Measurements from ENCODE around the gene XYLT1. TPM values are rescaled to one million over a fixed set of nuclear protein-coding genes. Genes with fewer than 3 reads are reported as not detected.
"Not testable (repeated sequence)": the region's sequence is repeated elsewhere in the genome, so short reads cannot be mapped to it uniquely, and the experiment has no call there.

XYLT1 gene
- total RNA-seq, 1 donor from 2014 or later = 17.6 TPM

DNA sequence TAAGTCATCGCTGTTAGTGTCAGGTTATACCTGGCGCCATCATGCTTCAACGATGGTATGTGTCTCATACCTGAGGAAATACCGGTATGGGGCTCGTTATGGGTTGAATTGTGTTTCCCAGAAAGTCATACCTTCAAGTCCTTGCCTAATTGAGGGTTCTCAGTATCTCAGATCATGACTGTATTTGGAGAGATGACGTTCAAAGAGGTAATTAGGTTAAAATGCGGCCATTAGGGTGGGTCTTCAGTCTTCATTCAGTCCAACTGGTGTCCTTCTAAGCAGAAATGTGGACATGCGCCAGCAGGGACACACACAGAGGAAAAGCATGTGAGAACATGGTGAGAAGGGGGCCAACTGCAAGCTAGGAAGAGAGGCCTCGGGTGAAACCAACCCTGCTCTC is 37.5 kb upstream of the XYLT1 start:
- no peak for DNase-seq (ENCODE audit: low spot score)
- Mint-ChIP-seq H3K4me3 (ENCODE audit: unreplicated experiment) (no peak overlapping the region), H3K36me3 (ENCODE audit: low read depth) (no peaks in the 10 kb centered on the region), H3K27ac (ENCODE audit: unreplicated experiment) (no peak overlapping the region), H3K4me1 (ENCODE audit: low read depth) (no peaks in the 10 kb centered on the region), H3K9me3 (ENCODE audit: low read depth) (peaks cover 8% of the 10 kb centered on the region), H3K27me3 (ENCODE audit: low read depth) (peaks cover 1% of the 10 kb centered on the region)
- TF ChIP-seq, protein P1, sequence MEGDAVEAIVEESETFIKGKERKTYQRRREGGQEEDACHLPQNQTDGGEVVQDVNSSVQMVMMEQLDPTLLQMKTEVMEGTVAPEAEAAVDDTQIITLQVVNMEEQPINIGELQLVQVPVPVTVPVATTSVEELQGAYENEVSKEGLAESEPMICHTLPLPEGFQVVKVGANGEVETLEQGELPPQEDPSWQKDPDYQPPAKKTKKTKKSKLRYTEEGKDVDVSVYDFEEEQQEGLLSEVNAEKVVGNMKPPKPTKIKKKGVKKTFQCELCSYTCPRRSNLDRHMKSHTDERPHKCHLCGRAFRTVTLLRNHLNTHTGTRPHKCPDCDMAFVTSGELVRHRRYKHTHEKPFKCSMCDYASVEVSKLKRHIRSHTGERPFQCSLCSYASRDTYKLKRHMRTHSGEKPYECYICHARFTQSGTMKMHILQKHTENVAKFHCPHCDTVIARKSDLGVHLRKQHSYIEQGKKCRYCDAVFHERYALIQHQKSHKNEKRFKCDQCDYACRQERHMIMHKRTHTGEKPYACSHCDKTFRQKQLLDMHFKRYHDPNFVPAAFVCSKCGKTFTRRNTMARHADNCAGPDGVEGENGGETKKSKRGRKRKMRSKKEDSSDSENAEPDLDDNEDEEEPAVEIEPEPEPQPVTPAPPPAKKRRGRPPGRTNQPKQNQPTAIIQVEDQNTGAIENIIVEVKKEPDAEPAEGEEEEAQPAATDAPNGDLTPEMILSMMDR (IDR thresholded peaks at IDR 0.05) = no peak

DNA sequence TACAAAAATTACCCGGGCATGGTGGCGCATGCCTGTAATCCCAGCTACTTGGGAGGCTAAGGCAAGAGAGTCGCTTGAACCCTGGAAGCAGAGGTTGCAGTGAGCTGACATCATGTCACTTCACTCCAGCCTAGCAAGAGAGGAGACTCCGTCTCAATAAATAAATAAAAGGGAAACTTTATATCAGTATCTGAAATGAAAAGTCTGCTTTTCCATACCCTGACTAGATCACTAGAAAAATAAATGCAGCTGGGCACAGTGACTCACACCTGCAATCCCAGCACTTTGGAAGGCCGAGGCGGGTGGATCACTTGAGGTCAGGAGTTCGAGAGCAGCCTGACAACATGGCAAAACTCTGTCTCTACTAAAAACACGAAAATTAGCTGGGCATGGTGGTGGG is 36.8 kb upstream of the XYLT1 start:
- H3K36me3 Mint-ChIP-seq (ENCODE audit: low read depth); H3K27me3 Mint-ChIP-seq (ENCODE audit: low read depth); H3K9me3 Mint-ChIP-seq (ENCODE audit: low read depth); H3K4me3 Mint-ChIP-seq (ENCODE audit: unreplicated experiment); DNase-seq (ENCODE audit: low spot score); H3K27ac Mint-ChIP-seq (ENCODE audit: unreplicated experiment); H3K4me1 Mint-ChIP-seq (ENCODE audit: low read depth): not testable (repeated sequence)

DNA sequence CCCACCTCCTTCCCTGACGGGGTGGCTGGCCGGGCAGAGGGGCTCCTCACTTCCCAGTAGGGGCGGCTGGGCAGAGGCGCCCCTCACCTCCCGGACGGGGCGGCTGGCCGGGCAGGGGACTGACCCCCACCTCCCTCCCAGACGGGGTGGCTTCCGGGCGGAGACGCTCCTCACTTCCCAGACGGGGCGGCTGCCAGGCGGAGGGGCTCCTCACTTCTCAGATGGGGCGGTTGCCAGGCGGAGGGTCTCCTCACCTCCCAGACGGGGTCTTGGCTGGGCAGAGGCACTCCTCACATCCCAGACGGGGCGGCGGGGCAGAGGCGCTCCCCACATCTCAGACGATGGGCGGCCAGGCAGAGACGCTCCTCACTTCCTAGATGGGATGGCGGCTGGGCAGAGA is 35.1 kb upstream of the XYLT1 start:
- H3K4me1 Mint-ChIP-seq (ENCODE audit: low read depth); H3K9me3 Mint-ChIP-seq (ENCODE audit: low read depth); H3K36me3 Mint-ChIP-seq (ENCODE audit: low read depth); DNase-seq (ENCODE audit: low spot score); H3K27me3 Mint-ChIP-seq (ENCODE audit: low read depth); H3K4me3 Mint-ChIP-seq (ENCODE audit: unreplicated experiment); H3K27ac Mint-ChIP-seq (ENCODE audit: unreplicated experiment): not testable (repeated sequence)

DNA sequence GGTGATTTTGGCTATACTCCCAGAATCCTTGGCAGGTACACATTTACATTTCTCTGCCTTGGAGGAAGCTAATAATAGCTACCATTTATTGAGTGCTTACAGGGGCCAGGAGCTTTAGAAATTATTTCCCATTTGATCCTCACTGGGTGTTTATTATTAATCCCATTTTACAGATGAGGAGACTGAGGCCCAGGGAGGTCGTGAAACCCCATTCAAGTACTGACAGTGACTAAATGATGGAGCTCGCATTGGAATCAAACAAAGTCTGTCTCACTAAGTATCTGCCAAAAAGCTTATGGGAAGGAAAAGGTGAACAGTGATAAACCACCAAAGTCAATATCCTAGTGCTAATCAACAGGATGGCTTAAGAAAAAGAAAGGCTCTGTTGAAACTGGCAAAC is 33.3 kb upstream of the XYLT1 start:
- peaks cover 4% of the 10 kb centered on the region for H3K9me3 Mint-ChIP-seq (ENCODE audit: low read depth)
- no peak overlapping the region for H3K4me3 Mint-ChIP-seq (ENCODE audit: unreplicated experiment)
- TF ChIP-seq, protein P1 (IDR thresholded peaks at IDR 0.05) = no peak
- H3K4me1 Mint-ChIP-seq (ENCODE audit: low read depth) = no peaks in the 10 kb centered on the region
- DNase-seq (ENCODE audit: low spot score) = no peak
- H3K27ac Mint-ChIP-seq (ENCODE audit: unreplicated experiment) = no peak overlapping the region
- H3K36me3 Mint-ChIP-seq (ENCODE audit: low read depth) = no peaks in the 10 kb centered on the region
- H3K27me3 Mint-ChIP-seq (ENCODE audit: low read depth) = peaks cover 8% of the 10 kb centered on the region

DNA sequence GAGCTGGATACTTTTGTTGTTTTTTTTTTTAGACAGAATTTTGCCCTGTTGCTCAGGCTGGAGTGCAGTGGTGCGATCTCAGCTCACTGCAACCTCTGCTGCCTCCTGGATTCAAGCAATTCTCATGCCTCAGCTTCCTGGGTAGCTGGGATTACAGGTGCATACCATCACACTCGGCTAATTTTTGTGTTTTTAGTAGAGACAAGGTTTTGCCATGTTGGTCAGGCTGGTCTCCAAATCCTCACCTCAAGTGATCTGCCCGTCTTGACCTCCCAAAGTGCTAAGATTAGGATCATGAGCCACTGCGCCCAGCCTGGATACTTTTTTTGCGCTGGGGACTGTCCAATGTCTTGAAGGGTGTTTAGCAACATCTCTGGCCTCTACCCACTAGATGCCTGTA is 32.6 kb upstream of the XYLT1 start:
- Mint-ChIP-seq H3K9me3 (ENCODE audit: low read depth) (peaks cover under 1% of the 10 kb centered on the region), H3K27me3 (ENCODE audit: low read depth) (peaks cover 8% of the 10 kb centered on the region), H3K36me3 (ENCODE audit: low read depth) (no peaks in the 10 kb centered on the region), H3K4me3 (ENCODE audit: unreplicated experiment) (no peak overlapping the region), H3K27ac (ENCODE audit: unreplicated experiment) (no peak overlapping the region), H3K4me1 (ENCODE audit: low read depth) (no peaks in the 10 kb centered on the region)
- no peak for DNase-seq (ENCODE audit: low spot score)
- TF ChIP-seq, protein P1 (IDR thresholded peaks at IDR 0.05) = no peak

DNA sequence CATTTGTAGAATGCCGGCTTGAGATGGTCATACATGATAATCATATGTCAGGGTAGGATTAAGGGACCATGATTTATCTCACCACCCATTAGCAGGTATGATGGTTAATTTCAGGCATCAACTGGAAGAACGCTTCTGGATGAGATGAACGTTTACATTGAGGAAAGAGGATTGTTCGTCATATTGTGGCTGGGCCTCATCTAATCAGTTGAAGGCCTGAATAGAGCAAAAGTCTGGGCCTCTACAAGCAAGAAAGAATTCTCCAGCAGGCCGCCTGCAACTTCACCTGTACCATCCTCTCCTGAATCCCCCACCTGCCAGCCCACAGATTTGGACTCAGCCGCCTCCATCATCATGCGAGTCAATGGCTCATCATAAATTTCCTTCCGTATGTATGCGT is 30.6 kb upstream of the XYLT1 start:
- no peaks in the 10 kb centered on the region for H3K9me3 Mint-ChIP-seq (ENCODE audit: low read depth)
- H3K4me1 Mint-ChIP-seq (ENCODE audit: low read depth) = no peaks in the 10 kb centered on the region
- no peak overlapping the region for H3K4me3 Mint-ChIP-seq (ENCODE audit: unreplicated experiment)
- H3K27ac Mint-ChIP-seq (ENCODE audit: unreplicated experiment) = no peak overlapping the region
- TF ChIP-seq, protein P1 (IDR thresholded peaks at IDR 0.05) = no peak
- no peaks in the 10 kb centered on the region for H3K36me3 Mint-ChIP-seq (ENCODE audit: low read depth)
- peaks cover 8% of the 10 kb centered on the region for H3K27me3 Mint-ChIP-seq (ENCODE audit: low read depth)
- DNase-seq (ENCODE audit: low spot score) = no peak
